GM12872 (cell line): ENCODE measurements around the gene SETD5.

Source experiments
- CTCF ChIP-seq: IDR thresholded peaks from 3 replicates; pipeline ENCODE4 v1.5.1; 2011; ENCODE audit warnings: low read depth, mild to moderate bottlenecking, low read length, moderate library complexity; ENCODE audit not compliant: insufficient read depth

Gene SETD5

GRCh38 chr3:9450126-9450525 lies 52.7 kb downstream of the SETD5 start:
- TF ChIP-seq CTCF: no peak

DNA sequence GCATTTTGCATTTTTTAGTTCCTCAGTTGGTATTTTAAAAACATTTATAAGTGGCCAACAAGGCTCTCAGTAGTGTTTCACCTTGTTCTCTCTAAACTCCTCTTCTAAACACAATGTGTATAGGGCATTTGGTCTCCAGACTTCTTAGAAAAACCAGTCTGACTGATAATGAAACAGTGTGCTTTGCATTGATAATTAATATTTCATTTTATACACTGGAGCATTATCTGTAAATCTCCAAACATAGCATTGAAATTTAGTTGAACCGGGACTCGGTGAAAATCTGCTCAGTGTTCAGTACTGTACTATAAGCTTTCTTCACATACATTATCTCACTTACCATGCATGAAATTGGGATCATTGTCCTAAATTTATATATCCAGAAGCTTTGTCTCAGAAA lies 53.6 kb downstream of the SETD5 start:
- no peak for TF ChIP-seq CTCF

- no peak for TF ChIP-seq CTCF
Measured at GRCh38 chr3:9452417-9452816, 55.0 kb downstream of the SETD5 start.

DNA sequence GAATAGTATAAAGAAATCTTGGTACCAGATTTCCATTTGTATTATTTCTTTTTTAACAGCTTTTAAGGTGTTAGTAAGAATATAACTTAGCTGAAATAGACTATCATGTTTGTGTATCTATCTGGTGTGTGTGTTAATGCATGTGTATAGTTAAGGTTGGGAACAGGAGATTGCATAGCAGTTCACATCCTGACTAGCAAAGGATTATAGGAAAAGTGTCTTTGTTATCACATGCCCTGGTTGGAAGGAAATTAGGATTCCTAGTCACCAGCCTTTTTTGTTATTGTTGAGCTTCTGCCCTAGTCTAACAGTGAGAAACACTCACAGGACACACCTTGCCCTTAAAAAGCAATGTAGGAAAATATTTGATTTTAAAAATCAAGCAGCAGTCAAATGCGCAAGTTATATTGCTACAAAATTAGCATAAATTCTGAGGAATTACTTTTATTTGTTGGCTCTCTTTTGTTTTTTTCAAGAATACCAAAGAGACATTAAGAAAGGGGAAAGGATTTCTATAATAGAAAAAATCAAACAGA lies 58.2 kb downstream of the SETD5 start:
- TF ChIP-seq CTCF: no peak

DNA sequence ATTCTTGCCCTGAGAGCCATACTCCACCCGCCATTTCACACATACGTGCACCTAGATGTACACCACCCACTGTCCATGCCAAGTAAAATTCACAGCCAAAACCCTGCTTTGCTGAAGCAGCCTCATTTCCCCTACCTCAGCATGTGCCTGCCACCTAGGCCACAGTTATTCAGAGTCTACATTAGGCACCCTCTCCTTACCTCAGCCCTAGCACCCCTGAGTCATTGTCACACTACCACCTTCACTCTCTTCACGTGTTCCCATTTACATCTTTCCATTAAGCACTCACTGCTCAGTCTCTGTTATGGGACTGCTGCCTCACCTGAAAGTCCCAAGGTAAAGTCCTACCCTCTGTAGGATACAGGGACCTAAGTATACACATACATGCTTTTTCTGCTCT lies 70.0 kb downstream of the SETD5 start:
- TF ChIP-seq CTCF: no peak

GRCh38 chr3:9468460-9468859 lies 71.0 kb downstream of the SETD5 start:
- TF ChIP-seq CTCF: no peak

DNA sequence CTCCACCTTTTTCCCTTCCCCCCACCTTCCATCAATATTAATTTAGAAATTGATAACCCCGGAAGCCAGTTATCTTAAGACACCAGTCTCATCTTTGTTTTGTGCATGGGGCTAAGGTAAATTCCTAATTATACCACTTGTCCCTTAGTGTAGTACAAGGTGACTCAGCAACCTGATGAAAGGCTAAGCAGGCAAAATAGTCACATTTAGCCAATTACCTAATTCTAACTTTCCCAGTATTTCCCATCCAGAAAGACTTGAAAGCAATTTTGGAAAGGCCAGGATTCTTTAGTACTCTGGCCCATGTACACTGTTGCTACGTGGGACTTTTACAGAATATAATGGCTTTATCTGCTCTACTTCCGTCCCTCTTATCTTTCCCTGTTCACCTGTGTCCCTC lies 72.6 kb downstream of the SETD5 start:
- TF ChIP-seq CTCF: no peak

DNA sequence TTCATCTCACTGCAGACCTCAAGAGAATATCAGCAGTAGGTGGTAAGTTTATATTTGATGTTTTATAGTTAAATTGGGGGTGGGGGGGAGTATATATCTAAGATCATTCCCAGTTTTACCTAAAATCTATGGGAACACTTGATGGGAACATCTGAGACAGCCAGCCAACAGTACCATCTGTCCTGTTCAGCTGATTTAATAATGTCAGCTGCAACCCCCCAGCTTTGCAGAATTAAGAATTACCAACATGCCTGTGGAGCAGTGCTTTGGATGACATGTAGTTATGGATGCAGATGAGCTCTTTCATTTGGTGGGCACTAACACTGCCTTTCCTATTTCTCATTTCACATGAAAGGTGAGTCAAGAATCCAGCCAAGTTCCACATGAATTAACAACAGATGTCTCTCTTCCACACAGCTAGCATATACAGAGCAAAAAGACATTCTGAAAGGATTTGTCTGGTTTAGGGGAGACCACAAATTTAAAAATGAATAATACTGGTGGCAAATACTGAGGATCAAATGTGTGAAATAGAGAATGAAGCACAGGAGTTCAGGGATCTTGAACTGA lies 76.2 kb downstream of the SETD5 start:
- TF ChIP-seq CTCF: no peak
